Activated CD4-positive, alpha-beta T cell treated with anti-CD3 and anti-CD28 coated beads, Interleukin-2, amount 10 ng/mL, durations not matched to agents 24 days and 14 days (primary cell): ENCODE measurements around the gene NFIX. TPM values are rescaled to one million over a fixed set of nuclear protein-coding genes. Genes with fewer than 3 reads are reported as not detected.

Experiments used
- DNase-seq: peaks from one replicate; pipeline ENCODE4 v3.0.0; 2022
- H3K27ac Mint-ChIP-seq: one replicate; pipeline ENCODE4 v1.8.0; 2022; ENCODE audit warnings: mild to moderate bottlenecking, mixed read lengths
- H3K27me3 Mint-ChIP-seq: one replicate; pipeline ENCODE4 v1.8.0; 2022; ENCODE audit warnings: mixed read lengths
- H3K36me3 Mint-ChIP-seq: one replicate; pipeline ENCODE4 v1.8.0; 2022; ENCODE audit warnings: low read depth, mild to moderate bottlenecking, mixed read lengths
- H3K4me1 Mint-ChIP-seq: one replicate; pipeline ENCODE4 v1.8.0; 2021; ENCODE audit warnings: mixed read lengths
- H3K4me3 Mint-ChIP-seq: one replicate; pipeline ENCODE4 v1.8.0; 2022; ENCODE audit warnings: mild to moderate bottlenecking, moderate library complexity, mixed read lengths
- H3K9me3 Mint-ChIP-seq: one replicate; pipeline ENCODE4 v1.8.0; 2021; ENCODE audit warnings: mixed read lengths
- intact Hi-C: fragments of 100-400 bp; cut with micrococcal nuclease; formaldehyde crosslinking; loops from one replicate; pipeline ENCODE4 v1.15.1; 2023
- total RNA-seq: library from RNA; stranded (reverse); gene quantifications from 2 replicates; pipeline ENCODE4 v1.2.3, GENCODE V29; 2022

The NFIX gene
- total RNA-seq, 1 donor from 2014 or later, result 8.3 TPM

GRCh38 chr19:13002166-13002898, 7.1 kb downstream of the NFIX start:
- Mint-ChIP-seq H3K36me3 (no peaks in the 10 kb centered on the region), H3K27me3 (peaks cover 10% of the 10 kb centered on the region), H3K27ac (no peak overlapping the region), H3K9me3 (no peaks in the 10 kb centered on the region), H3K4me1 (no peaks in the 10 kb centered on the region), H3K4me3 (no peak overlapping the region)
- intact Hi-C loops, result no loop called here
- no peak for DNase-seq

- Mint-ChIP-seq H3K9me3 (no peaks in the 10 kb centered on the region), H3K27me3 (peaks cover 4% of the 10 kb centered on the region), H3K36me3 (no peaks in the 10 kb centered on the region), H3K4me3 (no peak overlapping the region), H3K27ac (no peak overlapping the region), H3K4me1 (no peaks in the 10 kb centered on the region)
- no peak for DNase-seq
- intact Hi-C loops, result no loop called here
Observed at GRCh38 chr19:13003081-13003480, 7.8 kb downstream of the NFIX start.

GRCh38 chr19:13004273-13004672, 9.0 kb downstream of the NFIX start:
- no peaks in the 10 kb centered on the region for H3K9me3 Mint-ChIP-seq
- intact Hi-C loops, result no loop called here

GRCh38 chr19:13005253-13005652, 10.0 kb downstream of the NFIX start:
- no peak overlapping the region for H3K4me3 Mint-ChIP-seq
- H3K27ac Mint-ChIP-seq, result no peak overlapping the region
- peaks cover 11% of the 10 kb centered on the region for H3K27me3 Mint-ChIP-seq
- H3K4me1 Mint-ChIP-seq, result no peaks in the 10 kb centered on the region
- DNase-seq, result no peak
- H3K36me3 Mint-ChIP-seq, result no peaks in the 10 kb centered on the region
- intact Hi-C loops, result no loop called here
- H3K9me3 Mint-ChIP-seq, result no peaks in the 10 kb centered on the region

More at GRCh38 chr19:13004273-13004672, 9.0 kb downstream of the NFIX start:
- H3K4me3 Mint-ChIP-seq, result no peak overlapping the region
- H3K27me3 Mint-ChIP-seq, result peaks cover 10% of the 10 kb centered on the region
- H3K4me1 Mint-ChIP-seq, result no peaks in the 10 kb centered on the region
- H3K36me3 Mint-ChIP-seq, result no peaks in the 10 kb centered on the region
- no peak overlapping the region for H3K27ac Mint-ChIP-seq
- DNase-seq, result no peak

- Mint-ChIP-seq H3K27ac (no peak overlapping the region), H3K36me3 (no peaks in the 10 kb centered on the region), H3K27me3 (peaks cover 17% of the 10 kb centered on the region), H3K9me3 (no peaks in the 10 kb centered on the region), H3K4me3 (no peak overlapping the region), H3K4me1 (no peaks in the 10 kb centered on the region)
- no peak for DNase-seq
- intact Hi-C loops, result no loop called here
Observed at GRCh38 chr19:13005861-13006370, 10.6 kb downstream of the NFIX start.

- Mint-ChIP-seq H3K4me1 (no peaks in the 10 kb centered on the region), H3K27me3 (peaks cover 23% of the 10 kb centered on the region)
- intact Hi-C loops, result no loop called here
Observed at GRCh38 chr19:13006431-13007281, 11.4 kb downstream of the NFIX start.

GRCh38 chr19:13007292-13008045, 12.2 kb downstream of the NFIX start:
- Mint-ChIP-seq H3K36me3 (no peaks in the 10 kb centered on the region), H3K27me3 (peaks cover 28% of the 10 kb centered on the region), H3K27ac (no peak overlapping the region), H3K4me3 (no peak overlapping the region), H3K9me3 (no peaks in the 10 kb centered on the region), H3K4me1 (peaks cover under 1% of the 10 kb centered on the region)
- intact Hi-C loops, result no loop called here
- DNase-seq, result no peak

More at GRCh38 chr19:13006431-13007281, 11.4 kb downstream of the NFIX start:
- Mint-ChIP-seq H3K27ac (no peak overlapping the region), H3K36me3 (no peaks in the 10 kb centered on the region), H3K9me3 (no peaks in the 10 kb centered on the region), H3K4me3 (no peak overlapping the region)
- DNase-seq, result no peak

- peaks cover 12% of the 10 kb centered on the region for H3K4me1 Mint-ChIP-seq
- no peaks in the 10 kb centered on the region for H3K9me3 Mint-ChIP-seq
- no peak overlapping the region for H3K27ac Mint-ChIP-seq
- no peak overlapping the region for H3K4me3 Mint-ChIP-seq
- peaks cover 2% of the 10 kb centered on the region for H3K36me3 Mint-ChIP-seq
- peaks cover 43% of the 10 kb centered on the region for H3K27me3 Mint-ChIP-seq
- intact Hi-C loops, result no loop called here
- no peak for DNase-seq
Observed at GRCh38 chr19:13008926-13009787, 13.9 kb downstream of the NFIX start.

GRCh38 chr19:13010038-13010991, 15.0 kb downstream of the NFIX start:
- no peak for DNase-seq
- Mint-ChIP-seq H3K36me3 (peaks cover 2% of the 10 kb centered on the region), H3K4me3 (no peak overlapping the region), H3K4me1 (peaks cover 15% of the 10 kb centered on the region), H3K9me3 (no peaks in the 10 kb centered on the region), H3K27me3 (peaks cover 53% of the 10 kb centered on the region), H3K27ac (no peak overlapping the region)
- intact Hi-C loops, result loop anchor here (5.0 kb wide), 1 partner anchor 173 kb away; the partner anchor contains the start of gene MAST1

GRCh38 chr19:13010992-13011652, 15.8 kb downstream of the NFIX start:
- H3K9me3 Mint-ChIP-seq, result no peaks in the 10 kb centered on the region
- H3K27me3 Mint-ChIP-seq, result peaks cover 59% of the 10 kb centered on the region
- H3K4me3 Mint-ChIP-seq, result no peak overlapping the region
- peaks cover 15% of the 10 kb centered on the region for H3K4me1 Mint-ChIP-seq
- peaks cover 2% of the 10 kb centered on the region for H3K36me3 Mint-ChIP-seq
- no peak for DNase-seq
- intact Hi-C loops, result loop anchor here (5.0 kb wide), 1 partner anchor 174 kb away; the partner anchor contains the start of gene MAST1
- H3K27ac Mint-ChIP-seq, result peak overlapping the region; percentile 51

GRCh38 chr19:13011653-13012389, 16.5 kb downstream of the NFIX start:
- intact Hi-C loops, result loop anchor here (1.0 to 5.0 kb wide), 3 partner anchors 17 to 175 kb away; partner anchors contain the start of genes MAST1 and NFIX
- Mint-ChIP-seq H3K27ac (peak overlapping the region; percentile 51), H3K4me3 (no peak overlapping the region), H3K9me3 (no peaks in the 10 kb centered on the region), H3K36me3 (peaks cover 2% of the 10 kb centered on the region), H3K27me3 (peaks cover 65% of the 10 kb centered on the region), H3K4me1 (peaks cover 15% of the 10 kb centered on the region)
- no peak for DNase-seq
